ENCODE data around the gene ZSCAN21. TPM values are rescaled to one million over a fixed set of nuclear protein-coding genes. Genes with fewer than 3 reads are reported as not detected.
A peak's percentile ranks its signal among the peaks of the same experiment; 100 is the strongest.

ZSCAN21 gene
- total and polyA plus RNA-seq, 8 donors, result 6.5 to 27.1 (median 24.1) TPM

DNA sequence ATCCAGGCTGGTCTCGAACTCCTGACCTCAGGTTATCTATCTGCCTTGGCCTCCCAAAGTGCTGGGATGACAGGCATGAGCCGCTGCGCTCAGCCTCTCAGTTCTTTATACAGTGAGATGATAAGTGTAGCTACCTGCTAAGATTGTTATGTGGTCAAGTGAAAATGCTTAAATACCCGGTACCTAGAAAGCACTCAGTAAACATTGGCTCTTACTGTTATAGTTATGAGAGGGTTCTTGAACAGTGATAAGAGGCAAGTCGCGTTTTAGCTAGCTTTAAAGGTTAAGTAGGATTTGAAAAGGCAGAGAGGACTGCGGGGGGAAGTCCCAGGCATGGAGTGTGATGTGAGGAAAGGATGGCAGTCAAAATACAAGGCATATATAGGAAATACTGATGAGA lies 29.7 kb upstream of the ZSCAN21 start:
- peak; percentile 71 for ATAC-seq
- Histone ChIP-seq H3K9me3 (no peaks in the 10 kb centered on the region), H3K4me3 (no peak overlapping the region), H3K27me3 (no peaks in the 10 kb centered on the region), H3K36me3 (peaks cover 4 to 28% of the 10 kb centered on the region in 2 donors), H3K4me1 (peaks cover 10 to 67% of the 10 kb centered on the region in 2 donors), H3K27ac (no peak overlapping the region)
- intact Hi-C loops (cut with DNase I), result no loop called here
- TF ChIP-seq CTCF (IDR thresholded peaks at IDR 0.05), result no peak
- DNase-seq, result peak in 1 of 4 donors; percentile 68

DNA sequence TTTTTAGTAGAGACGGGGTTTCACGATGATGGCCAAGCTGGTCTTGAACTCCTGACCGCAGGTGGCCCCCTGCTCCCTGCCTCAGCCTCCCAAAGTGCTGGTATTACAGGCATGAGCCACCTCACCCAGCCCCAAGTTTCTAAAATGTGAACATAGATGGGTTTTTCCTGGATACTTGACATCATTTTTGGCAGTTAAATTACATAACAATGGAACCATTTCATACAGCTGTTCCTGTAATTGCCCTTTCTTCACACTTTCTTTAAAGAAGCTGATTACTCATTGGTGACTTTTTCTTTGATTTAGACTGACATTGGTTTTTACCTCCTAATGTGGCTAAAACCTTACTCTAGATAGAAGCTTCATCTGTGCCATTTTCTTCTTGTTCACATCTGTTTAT lies 28.3 kb upstream of the ZSCAN21 start:
- ATAC-seq (no peak), DNase-seq (no peak)
- H3K4me3 ChIP-seq, result no peak overlapping the region
- H3K27me3 ChIP-seq, result no peaks in the 10 kb centered on the region
- TF ChIP-seq CTCF (IDR thresholded peaks at IDR 0.05), result no peak
- intact Hi-C loops (cut with DNase I), result no loop called here
- H3K36me3 ChIP-seq, result peaks cover 4 to 41% of the 10 kb centered on the region in 2 donors
- H3K27ac ChIP-seq, result no peak overlapping the region
- peaks cover 10 to 59% of the 10 kb centered on the region in 2 donors for H3K4me1 ChIP-seq
- no peaks in the 10 kb centered on the region for H3K9me3 ChIP-seq

DNA sequence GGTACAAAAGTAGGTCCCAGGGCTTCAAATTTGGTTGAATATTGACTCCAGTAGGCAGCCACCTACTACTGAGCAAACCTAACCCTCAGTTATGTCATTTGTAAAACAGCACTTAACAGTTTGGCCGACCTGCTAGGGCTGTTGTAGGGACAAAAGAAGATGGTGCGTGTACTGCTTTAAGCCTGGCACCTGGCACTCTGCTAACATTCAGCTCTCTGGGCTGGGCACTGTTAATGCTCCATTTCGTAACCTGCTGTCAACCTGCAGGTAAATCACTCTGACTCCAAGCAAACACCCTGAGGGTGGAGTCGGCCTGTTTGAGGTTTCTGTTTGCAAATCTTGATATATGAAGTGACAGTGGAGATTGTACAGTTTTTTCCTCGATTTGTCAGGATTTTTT lies 27.0 kb upstream of the ZSCAN21 start:
- intact Hi-C loops (cut with DNase I), result no loop called here
- H3K4me1 ChIP-seq, result peaks cover 2 to 46% of the 10 kb centered on the region in 2 donors
- no peaks in the 10 kb centered on the region for H3K9me3 ChIP-seq
- no peaks in the 10 kb centered on the region for H3K27me3 ChIP-seq
- no peak for TF ChIP-seq CTCF (IDR thresholded peaks at IDR 0.05)
- H3K27ac ChIP-seq, result no peak overlapping the region
- ATAC-seq (peak; percentile 88), DNase-seq (peak in 2 of 4 donors; percentile 47 to 63)
- peaks cover 4 to 55% of the 10 kb centered on the region in 2 donors for H3K36me3 ChIP-seq
- no peak overlapping the region for H3K4me3 ChIP-seq

DNA sequence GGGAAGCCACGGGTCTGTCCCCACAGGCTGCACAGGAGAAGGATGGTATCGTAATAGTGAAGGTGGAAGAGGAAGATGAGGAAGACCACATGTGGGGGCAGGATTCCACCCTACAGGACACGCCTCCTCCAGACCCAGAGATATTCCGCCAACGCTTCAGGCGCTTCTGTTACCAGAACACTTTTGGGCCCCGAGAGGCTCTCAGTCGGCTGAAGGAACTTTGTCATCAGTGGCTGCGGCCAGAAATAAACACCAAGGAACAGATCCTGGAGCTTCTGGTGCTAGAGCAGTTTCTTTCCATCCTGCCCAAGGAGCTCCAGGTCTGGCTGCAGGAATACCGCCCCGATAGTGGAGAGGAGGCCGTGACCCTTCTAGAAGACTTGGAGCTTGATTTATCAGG lies 26.0 kb upstream of the ZSCAN21 start:
- H3K36me3 ChIP-seq, result peaks cover 4 to 62% of the 10 kb centered on the region in 2 donors
- H3K27ac ChIP-seq, result no peak overlapping the region
- peaks cover 2 to 37% of the 10 kb centered on the region in 2 donors for H3K4me1 ChIP-seq
- DNase-seq (no peak), ATAC-seq (no peak)
- TF ChIP-seq CTCF (IDR thresholded peaks at IDR 0.05), result no peak
- no peaks in the 10 kb centered on the region for H3K9me3 ChIP-seq
- intact Hi-C loops (cut with DNase I), result no loop called here
- no peaks in the 10 kb centered on the region for H3K27me3 ChIP-seq
- H3K4me3 ChIP-seq, result no peak overlapping the region

- intact Hi-C loops (cut with DNase I), result no loop called here
- ATAC-seq (no peak), DNase-seq (no peak)
- H3K9me3 ChIP-seq, result no peaks in the 10 kb centered on the region
- H3K36me3 ChIP-seq, result peaks cover 4 to 66% of the 10 kb centered on the region in 2 donors
- TF ChIP-seq CTCF (IDR thresholded peaks at IDR 0.05), result no peak
- H3K4me3 ChIP-seq, result no peak overlapping the region
- peaks cover 2 to 32% of the 10 kb centered on the region in 2 donors for H3K4me1 ChIP-seq
- no peaks in the 10 kb centered on the region for H3K27me3 ChIP-seq
- no peak overlapping the region for H3K27ac ChIP-seq
Measured at GRCh38 chr7:100024020-100024619, 25.5 kb upstream of the ZSCAN21 start.

Measured in left lung (tissue), 10 donors.